NCI-H2227 treated with DMSO at 0.1 percent for 48 hours (cell line): ENCODE measurements around the gene COL5A3.
A peak's percentile ranks its signal among the peaks of the same experiment; 100 is the strongest.
"Not testable (repeated sequence)": the region's sequence is repeated elsewhere in the genome, so short reads cannot be mapped to it uniquely, and the experiment has no call there.

Experiments used
- DNase-seq: peaks from one replicate; lab custom pipeline; 2025; lab: John Stamatoyannopoulos, UW

The COL5A3 gene

GRCh38 chr19:10010247-10010691 lies at the start of gene COL5A3:
Gene COL5A3 (minus strand): TSS chr19:10010504. CDS start chr19:10010385, 119 bp downstream.
- no peak for DNase-seq

GRCh38 chr19:10052602-10053360 lies 42.5 kb upstream of the COL5A3 start:
- DNase-seq, result no peak

- no peak for DNase-seq
Measured at GRCh38 chr19:10049626-10050025, 39.3 kb upstream of the COL5A3 start.

- no peak for DNase-seq
Measured at GRCh38 chr19:10045371-10045770, 35.1 kb upstream of the COL5A3 start.

GRCh38 chr19:10044390-10044789 lies 34.1 kb upstream of the COL5A3 start:
- DNase-seq, result no peak

- no peak for DNase-seq
Measured at GRCh38 chr19:10043286-10043927, 33.1 kb upstream of the COL5A3 start.

- DNase-seq, result no peak
Measured at GRCh38 chr19:10037809-10038208, 27.5 kb upstream of the COL5A3 start.

GRCh38 chr19:10037367-10037766 lies 27.1 kb upstream of the COL5A3 start:
- DNase-seq, result no peak

GRCh38 chr19:10036601-10037071 lies 26.3 kb upstream of the COL5A3 start:
- DNase-seq, result no peak

- DNase-seq, result no peak
Measured at GRCh38 chr19:10033614-10034013, 23.3 kb upstream of the COL5A3 start.

GRCh38 chr19:10027158-10027997 lies 17.1 kb upstream of the COL5A3 start:
- peak; percentile 80 for DNase-seq

GRCh38 chr19:10026744-10027143 lies 16.4 kb upstream of the COL5A3 start:
- no peak for DNase-seq

- not testable (repeated sequence) for DNase-seq
Measured at GRCh38 chr19:10023096-10023495, 12.8 kb upstream of the COL5A3 start.

GRCh38 chr19:10021863-10022262 lies 11.6 kb upstream of the COL5A3 start:
- DNase-seq, result no peak

- DNase-seq, result no peak
Measured at GRCh38 chr19:10021446-10021845, 11.1 kb upstream of the COL5A3 start.

GRCh38 chr19:10020851-10021250 lies 10.5 kb upstream of the COL5A3 start:
- no peak for DNase-seq

- DNase-seq, result no peak
Measured at GRCh38 chr19:10019246-10019645, 8.9 kb upstream of the COL5A3 start.

GRCh38 chr19:10018786-10019185 lies 8.5 kb upstream of the COL5A3 start:
- no peak for DNase-seq

- DNase-seq, result no peak
Measured at GRCh38 chr19:10018263-10018662, 8.0 kb upstream of the COL5A3 start.

- peak; percentile 5 for DNase-seq
Measured at GRCh38 chr19:10013834-10014618, 3.7 kb upstream of the COL5A3 start.

- DNase-seq, result no peak
Measured at GRCh38 chr19:10013316-10013715, 3.0 kb upstream of the COL5A3 start, which contains the start of gene RDH8. Gene RDH8 (plus strand): TSS chr19:10013483. CDS start chr19:10013498, 15 bp downstream.

GRCh38 chr19:10011974-10012373 lies 1.7 kb upstream of the COL5A3 start:
- no peak for DNase-seq
